Endothelial cell of umbilical vein (primary cell): ENCODE data around the gene HLA-DMA. TPM values are rescaled to one million over a fixed set of nuclear protein-coding genes. Genes with fewer than 3 reads are reported as not detected.

Source experiments
- BruUV-seq: library from RNA; stranded (reverse); fragments of 400-500 nt; replicated peaks from 2 replicates; lab custom pipeline; 2021; lab: Mats Ljungman, UMichigan
- CTCF ChIA-PET: fragments of 300-600, 350-600 bp; sonication (Branson Sonifier 250); formaldehyde crosslinking; loops from one replicate; lab custom pipeline; 2021; ENCODE audit warnings: antibody characterized with exemption, inconsistent platforms; lab: Charles Lee
- POLR2A ChIA-PET: fragments of 300-600, 350-600 bp; sonication (Branson Sonifier 250); formaldehyde crosslinking; loops from one replicate; lab custom pipeline; 2021; ENCODE audit warnings: antibody characterized with exemption, inconsistent platforms; lab: Charles Lee
- DNase-seq: peaks from one replicate; pipeline ENCODE4 v3.0.0-alpha.2; 2011; ENCODE audit warnings: low read depth, low spot score
- FAIRE-seq: peaks from 2 replicates; lab custom pipeline; 2011; peaks lifted over from hg19 to GRCh38; lab: Jason Lieb, UNC
- H2AFZ ChIP-seq: 2 replicates; pipeline ENCODE4 v1.6.0; 2012; ENCODE audit warnings: low read depth, low read length, control low read depth, inconsistent platforms
- H3K27ac ChIP-seq: 2 replicates; pipeline ENCODE4 v1.5.1; 2011; ENCODE audit warnings: low read depth, mild to moderate bottlenecking, control low read depth, low read length, moderate library complexity; ENCODE audit not compliant: insufficient read depth
- H3K27me3 ChIP-seq, 2 experiments: 2 replicates each; pipeline versions ENCODE4 v1.6.0 to v1.6.1; 2011; ENCODE audit warnings: low read length in 2 of 2, mixed read lengths in 1 of 2; ENCODE audit not compliant: control insufficient read depth in 2 of 2, insufficient read depth in 2 of 2
- H3K36me3 ChIP-seq, 2 experiments: 2 replicates in 1 of 2; 3 replicates in 1 of 2; pipeline ENCODE4 v1.5.1; 2011; ENCODE audit warnings: low read length in 2 of 2, mild to moderate bottlenecking in 1 of 2, moderate library complexity in 1 of 2; ENCODE audit not compliant: control insufficient read depth in 2 of 2, insufficient read depth in 2 of 2; ENCODE audit errors: extremely low read depth in 1 of 2
- H3K4me1 ChIP-seq: 3 replicates; pipeline ENCODE4 v1.5.1; 2011; ENCODE audit warnings: mild to moderate bottlenecking, low read length; ENCODE audit not compliant: control insufficient read depth, insufficient read depth; ENCODE audit errors: extremely low read depth
- H3K4me2 ChIP-seq: 2 replicates; pipeline ENCODE4 v1.6.1; 2011; ENCODE audit warnings: low read length, control low read depth, mixed read lengths; ENCODE audit not compliant: insufficient read depth
- H3K4me3 ChIP-seq, 3 experiments: fragments of 200-600 bp in 1 of 3; sonication (generic), shearing (Covaris generic) in 1 of 3; replicated peaks in 1 of 3; 2 replicates each; pipeline ENCODE4 v1.5.1; 2011 to 2016; ENCODE audit warnings: control low read depth in 3 of 3, low read length in 3 of 3, mild to moderate bottlenecking in 2 of 3, inconsistent platforms in 1 of 3, low read depth in 1 of 3, moderate library complexity in 1 of 3; ENCODE audit not compliant: insufficient read depth in 1 of 3
- H3K79me2 ChIP-seq: 2 replicates; pipeline ENCODE4 v1.6.0; 2012; ENCODE audit warnings: low read length, inconsistent platforms; ENCODE audit not compliant: control insufficient read depth, insufficient read depth
- H3K9ac ChIP-seq: replicated peaks from 2 replicates; pipeline ENCODE3; 2011; ENCODE audit warnings: low read length, control low read depth; ENCODE audit not compliant: insufficient read depth; ENCODE audit errors: extremely low read depth
- H3K9me1 ChIP-seq: replicated peaks from 3 replicates; pipeline ENCODE4 v1.6.0; 2011; ENCODE audit warnings: mild to moderate bottlenecking, low read length; ENCODE audit not compliant: control insufficient read depth, insufficient read depth; ENCODE audit errors: extremely low read depth
- H3K9me3 ChIP-seq: replicated peaks from 2 replicates; pipeline ENCODE4 v1.5.1; 2012; ENCODE audit warnings: low read length, inconsistent platforms; ENCODE audit not compliant: control insufficient read depth, insufficient read depth
- H4K20me1 ChIP-seq: replicated peaks from 2 replicates; pipeline ENCODE3; 2011; ENCODE audit warnings: mild to moderate bottlenecking, low read length; ENCODE audit not compliant: control insufficient read depth, insufficient read depth; ENCODE audit errors: extremely low read depth
- CTCF ChIP-seq, 2 donors: IDR thresholded peaks; 1 replicate in 1 of 2; 2 replicates in 1 of 2; pipeline ENCODE4 v1.5.1; 2011; ENCODE audit warnings: low read length in 2 of 2, mild to moderate bottlenecking in 2 of 2, moderate library complexity in 2 of 2, control low read depth in 1 of 2, inconsistent platforms in 1 of 2, low read depth in 1 of 2; ENCODE audit not compliant: insufficient read depth in 1 of 2; ENCODE audit errors: extremely low read depth in 1 of 2
- EZH2 ChIP-seq: IDR thresholded peaks from 2 replicates; pipeline ENCODE4 v1.6.1; 2012; ENCODE audit warnings: borderline replicate concordance, low read depth, mild to moderate bottlenecking, moderate library complexity, low read length, inconsistent platforms; ENCODE audit not compliant: severe bottlenecking
- FOS ChIP-seq: IDR thresholded peaks from 2 replicates; pipeline ENCODE4 v1.6.1; 2011; ENCODE audit warnings: mild to moderate bottlenecking, low read length, moderate library complexity, borderline replicate concordance; ENCODE audit not compliant: insufficient read depth
- GATA2 ChIP-seq: IDR thresholded peaks from 2 replicates; pipeline ENCODE4 v1.7.0; 2011; ENCODE audit warnings: low read depth, mild to moderate bottlenecking, moderate library complexity, mixed read lengths, low read length; ENCODE audit not compliant: insufficient read length, insufficient read depth
- JUN ChIP-seq: IDR thresholded peaks from 2 replicates; pipeline ENCODE4 v1.6.1; 2011; ENCODE audit warnings: borderline replicate concordance, low read depth; ENCODE audit not compliant: insufficient read length, insufficient read depth
- MYC ChIP-seq: IDR thresholded peaks from one replicate; pipeline ENCODE4 v1.6.1; 2011; ENCODE audit warnings: mild to moderate bottlenecking, low read depth, low read length
- POLR2AphosphoS5 ChIP-seq: IDR thresholded peaks from 2 replicates; pipeline ENCODE4 v1.6.1; 2012; ENCODE audit warnings: low read depth, mild to moderate bottlenecking, control low read depth, low read length, moderate library complexity; ENCODE audit not compliant: insufficient read depth
- dilution Hi-C: fragments of 300-500 bp; cut with MboI; formaldehyde crosslinking; loops from one replicate; pipeline ENCODE4 v1.15.0; 2019; ENCODE audit warnings: low sequenced_read_pairs; ENCODE audit not compliant: extremely low pct_ligation_motif_present
- intact Hi-C: fragments of 100-400 bp; cut with micrococcal nuclease; formaldehyde crosslinking; loops from one replicate; pipeline ENCODE4 v1.10.0; 2022
- polyA plus RNA-seq, 4 experiments: library from polyadenylated mRNA; depleted of rRNA in 3 of 4; stranded (reverse) in 3 of 4; unstranded in 1 of 4; fragments of >200 nt; gene quantifications; 2 replicates each; pipeline versions ENCODE4 v1.2.1 to v1.2.3, GENCODE V29; 2011 to 2012; ENCODE audit warnings: missing spikeins in 1 of 4
- total RNA-seq: library from RNA; stranded (reverse); gene quantifications from 2 replicates; pipeline ENCODE4 v1.2.3, GENCODE V29; 2021
- TF ChIP-seq, protein P1 (sequence below): IDR thresholded peaks from 2 replicates; pipeline ENCODE4 v1.6.1; 2011; ENCODE audit not compliant: insufficient read depth, insufficient read length

The HLA-DMA gene
- total and polyA plus RNA-seq, 2 donors (not counting 3 experiments of a cell fraction or from before 2014, with no cell fraction given), result 1.2 to 7.7 TPM

GRCh38 chr6:32956176-32956575, 3.3 kb upstream of the HLA-DMA start:
- FAIRE-seq, result no peak
- Histone ChIP-seq H3K27ac (no peak overlapping the region), H3K4me1 (no peaks in the 10 kb centered on the region), H3K27me3 (no peaks in the 10 kb centered on the region), H3K9me1 (no peaks in the 10 kb centered on the region), H3K79me2 (no peaks in the 10 kb centered on the region), H3K4me2 (no peak overlapping the region), H3K4me3 (no peak overlapping the region), H4K20me1 (no peaks in the 10 kb centered on the region), H3K36me3 (no peaks in the 10 kb centered on the region), H3K9ac (no peak overlapping the region), H2AFZ (no peak overlapping the region), H3K9me3 (no peaks in the 10 kb centered on the region)
- intact Hi-C loops (no loop called here), dilution Hi-C loops (no loop called here)
- BruUV-seq, result no TSS peak
- CTCF ChIA-PET, result interaction anchor here (0.8 to 10.8 kb wide), 4 partner anchors 11 to 28 kb away, joined by 3 to 174 read pairs (median 52); partner anchors contain the start of gene BRD2
- TF ChIP-seq JUN, result no peak
- no peak for TF ChIP-seq POLR2AphosphoS5
- no peak for TF ChIP-seq GATA2
- no peak for TF ChIP-seq EZH2
- no peak for TF ChIP-seq FOS
- TF ChIP-seq, protein P1, sequence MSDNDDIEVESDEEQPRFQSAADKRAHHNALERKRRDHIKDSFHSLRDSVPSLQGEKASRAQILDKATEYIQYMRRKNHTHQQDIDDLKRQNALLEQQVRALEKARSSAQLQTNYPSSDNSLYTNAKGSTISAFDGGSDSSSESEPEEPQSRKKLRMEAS, result no peak
- no peak for TF ChIP-seq CTCF (IDR thresholded peaks at IDR 0.05; ENCODE audit: extremely low read depth in 1 of 2, insufficient read depth in 1 of 2, low read depth in 1 of 2, low read length in 2 of 2)
- no peak for TF ChIP-seq MYC
- POLR2A ChIA-PET, result interaction anchor here (2.0 kb wide), 1 partner anchor 16 kb away, joined by 11 read pairs; no protein-coding TSS in a partner anchor
- no peak for DNase-seq
